ENCODE measurements around the gene KRTAP12-1.
"Not testable (repeated sequence)": the region's sequence is repeated elsewhere in the genome, so short reads cannot be mapped to it uniquely, and the experiment has no call there.

The KRTAP12-1 gene

GRCh38 chr21:44697172-44697810 is 15.3 kb upstream of the KRTAP12-1 start, which contains the start of gene KRTAP10-12:
KRTAP10-12 (plus strand) TSS chr21:44697172; CDS start chr21:44697202, 30 bp downstream.
- DNase-seq: not testable (repeated sequence)

DNA sequence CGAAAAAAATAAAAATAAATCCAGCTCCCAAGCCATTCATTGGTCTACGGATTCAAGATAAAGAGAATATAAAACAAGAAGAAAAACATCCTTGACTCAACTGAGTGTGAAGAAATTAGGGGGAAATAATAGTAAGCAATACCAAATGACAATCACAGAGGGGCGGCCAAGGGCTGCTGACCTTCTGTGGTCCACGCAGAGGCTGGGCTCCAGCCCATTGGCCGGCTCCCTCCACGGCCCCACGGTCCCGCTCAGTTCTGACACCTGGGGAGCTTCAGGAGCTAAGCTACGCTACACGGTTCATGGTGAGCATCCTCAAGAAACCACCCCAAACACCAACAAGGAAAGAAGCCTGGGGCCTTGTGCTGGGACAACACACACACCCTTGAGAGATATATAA is 14.6 kb upstream of the KRTAP12-1 start:
- no peak for DNase-seq

DNA sequence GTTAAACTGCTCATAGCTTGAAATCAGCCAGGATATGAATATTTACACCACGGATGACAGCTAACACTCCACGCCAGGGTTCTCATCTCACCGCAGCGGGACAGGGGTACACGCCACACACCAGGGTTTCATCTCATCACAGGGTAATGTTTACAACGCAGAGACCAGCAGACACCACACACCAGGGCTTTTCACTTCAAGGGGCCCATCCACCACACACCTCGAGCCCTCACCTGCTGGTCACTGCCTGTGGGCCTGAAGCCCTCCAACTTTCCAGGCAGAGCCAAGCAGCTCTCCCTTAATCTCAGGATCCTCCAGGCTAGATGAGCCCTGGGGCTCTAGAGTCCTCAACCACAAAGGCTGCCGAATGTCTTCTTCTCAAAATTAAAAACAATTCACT is 13.7 kb upstream of the KRTAP12-1 start:
- no peak for DNase-seq

DNA sequence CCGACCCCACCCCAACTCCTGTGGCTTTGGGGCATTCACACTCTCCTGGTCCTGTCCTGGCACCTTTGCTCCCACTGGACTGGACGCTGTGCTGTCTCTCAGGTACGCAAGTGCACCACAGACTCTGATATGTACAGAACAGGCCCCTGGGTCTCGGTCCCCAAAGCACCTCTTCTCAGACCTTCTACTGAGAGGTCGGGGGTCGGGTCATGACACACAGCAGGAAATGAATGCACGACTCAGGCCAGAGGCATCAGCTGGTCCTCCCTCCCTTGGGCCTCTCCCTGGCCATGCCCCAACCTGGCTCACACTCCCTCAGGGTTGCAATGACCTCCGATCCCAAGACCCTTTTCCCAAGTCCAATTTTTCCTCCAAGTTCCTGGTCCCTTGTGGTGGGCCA is 13.2 kb upstream of the KRTAP12-1 start:
- no peak for DNase-seq

GRCh38 chr21:44694776-44695175 is 12.8 kb upstream of the KRTAP12-1 start:
- no peak for DNase-seq

- DNase-seq: no peak
These were observed 11.0 kb upstream of the KRTAP12-1 start for GRCh38 chr21:44692798-44693512.

GRCh38 chr21:44691686-44692085 is 9.7 kb upstream of the KRTAP12-1 start:
- no peak for DNase-seq

DNA sequence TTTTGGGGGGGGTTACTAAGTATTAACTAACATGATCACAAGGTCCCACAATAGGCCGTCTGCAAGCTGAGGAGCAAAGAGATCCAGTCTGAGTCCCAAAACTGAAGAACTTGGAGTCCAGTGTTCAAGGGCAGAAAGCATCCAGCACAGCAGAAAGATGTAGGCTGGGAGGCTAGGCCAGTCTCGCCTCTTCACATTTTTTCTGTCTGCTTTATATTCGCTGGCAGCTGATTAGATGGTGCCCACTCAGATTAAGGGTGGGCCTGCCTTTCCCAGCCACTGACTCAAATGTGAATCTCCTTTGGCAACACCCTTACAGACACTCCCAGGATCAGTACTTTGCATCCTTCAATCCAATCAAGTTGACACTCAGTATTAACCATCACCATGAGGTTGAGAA is 7.8 kb upstream of the KRTAP12-1 start:
- DNase-seq: not testable (repeated sequence)

GRCh38 chr21:44687671-44688070 is 5.7 kb upstream of the KRTAP12-1 start:
- no peak for DNase-seq

GRCh38 chr21:44686843-44687561 is 5.0 kb upstream of the KRTAP12-1 start:
- no peak for DNase-seq

DNA sequence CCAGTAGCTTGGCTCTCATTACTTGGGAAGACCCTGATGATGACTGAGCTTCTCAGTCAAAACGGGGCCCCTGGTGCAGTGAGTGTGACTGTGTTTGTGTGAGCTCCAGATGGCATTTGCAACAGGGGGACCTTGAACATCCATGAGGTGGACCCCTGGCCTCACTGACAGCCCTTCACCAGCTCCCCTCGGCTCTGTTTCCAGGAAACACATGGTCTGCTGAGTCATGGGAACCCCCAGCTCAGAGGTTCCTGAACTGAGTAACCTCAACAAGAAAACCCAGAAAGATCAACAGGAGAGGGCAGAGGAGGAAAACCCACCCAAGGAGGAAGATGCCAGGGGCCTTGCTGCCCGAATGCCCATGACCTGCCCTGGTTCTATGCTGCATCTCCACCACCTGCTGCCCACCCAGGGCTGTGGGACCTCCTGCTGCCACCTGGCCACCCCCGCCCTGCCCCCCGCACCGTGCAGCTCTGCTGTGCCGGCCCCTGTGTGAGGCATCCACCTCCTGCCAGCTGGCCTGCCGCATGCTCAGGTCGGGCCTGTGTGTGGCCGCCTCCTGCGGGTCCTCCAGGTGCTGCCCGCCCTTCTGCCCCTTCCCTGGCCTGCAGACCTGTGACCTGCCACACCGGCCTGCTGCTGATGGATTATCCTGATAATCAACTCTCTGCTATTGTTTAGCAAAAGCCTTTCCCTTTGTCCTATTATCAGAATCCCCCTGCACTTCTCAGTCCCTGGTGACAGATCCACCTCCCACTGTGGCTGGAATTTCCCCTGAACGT is 4.2 kb upstream of the KRTAP12-1 start:
- DNase-seq: no peak

GRCh38 chr21:44685050-44685449 is 3.1 kb upstream of the KRTAP12-1 start:
- not testable (repeated sequence) for DNase-seq

DNA sequence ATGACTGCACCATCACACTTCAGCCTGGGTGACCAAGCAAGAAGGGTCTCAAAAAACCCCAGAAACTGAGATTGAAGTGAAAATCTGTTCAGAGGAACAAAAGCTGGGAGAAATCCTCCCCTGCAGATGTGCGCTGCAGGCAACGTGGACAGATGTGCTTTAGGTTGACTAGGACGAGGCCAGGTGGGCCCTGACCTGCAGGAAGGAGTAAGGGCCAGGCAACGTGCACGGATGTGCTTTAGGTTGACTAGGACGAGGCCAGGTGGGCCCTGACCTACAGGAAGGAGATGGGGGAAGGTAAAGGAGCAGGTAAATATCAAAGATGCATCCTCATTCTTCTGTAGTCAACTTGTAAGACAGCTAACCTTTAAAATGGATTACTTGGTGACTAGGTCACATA is 2.5 kb upstream of the KRTAP12-1 start:
- DNase-seq: no peak

- no peak for DNase-seq
These were observed 2.1 kb upstream of the KRTAP12-1 start for GRCh38 chr21:44684077-44684476.

DNA sequence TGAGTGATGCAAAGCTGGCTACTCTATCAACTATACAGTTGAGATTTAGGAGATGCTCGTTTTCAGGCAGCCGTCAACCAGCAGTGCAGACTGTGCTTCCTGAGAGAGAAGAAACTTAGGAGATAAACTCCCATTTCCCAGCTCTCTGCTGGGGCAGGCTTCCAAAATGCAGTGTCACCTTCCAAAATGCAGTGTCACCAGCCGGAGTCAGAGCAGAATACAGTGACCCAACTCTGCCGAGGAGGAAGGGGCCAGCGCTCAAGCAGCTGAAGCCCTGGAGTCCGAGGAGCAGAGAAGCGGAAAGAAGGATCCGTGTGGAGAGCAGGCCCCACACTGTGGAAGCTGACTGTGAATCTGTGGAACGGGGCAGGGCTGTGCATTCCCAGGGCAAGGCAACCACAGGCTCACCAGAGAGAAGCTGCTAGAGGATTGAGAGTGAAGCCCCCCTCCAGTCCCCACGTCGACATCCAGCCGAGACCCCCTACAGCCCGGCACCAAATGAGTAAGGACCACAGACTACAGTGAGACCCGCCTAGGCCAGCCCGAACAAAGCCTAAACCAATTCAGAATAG is 703 bp upstream of the KRTAP12-1 start:
- no peak for DNase-seq

DNA sequence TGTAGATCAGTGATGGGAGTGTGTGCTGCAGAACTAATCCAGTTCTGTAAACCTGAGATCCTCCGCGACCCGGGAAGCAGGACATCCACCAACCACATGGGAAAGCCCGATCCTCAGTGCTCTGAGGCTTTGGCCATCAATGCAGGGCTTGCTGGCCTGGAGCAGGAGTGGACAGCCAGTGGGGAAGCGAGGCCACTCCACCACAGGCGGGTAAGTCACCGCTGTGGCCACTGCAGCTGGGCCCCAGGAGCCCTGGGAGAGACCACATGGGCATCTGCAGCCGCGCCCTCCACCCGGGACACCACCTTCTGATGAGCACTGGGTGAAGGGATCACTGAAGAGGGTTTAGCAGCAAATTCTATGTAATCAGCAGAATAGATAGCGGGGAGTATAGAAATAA is 811 bp downstream of the KRTAP12-1 start:
- no peak for DNase-seq

DNA sequence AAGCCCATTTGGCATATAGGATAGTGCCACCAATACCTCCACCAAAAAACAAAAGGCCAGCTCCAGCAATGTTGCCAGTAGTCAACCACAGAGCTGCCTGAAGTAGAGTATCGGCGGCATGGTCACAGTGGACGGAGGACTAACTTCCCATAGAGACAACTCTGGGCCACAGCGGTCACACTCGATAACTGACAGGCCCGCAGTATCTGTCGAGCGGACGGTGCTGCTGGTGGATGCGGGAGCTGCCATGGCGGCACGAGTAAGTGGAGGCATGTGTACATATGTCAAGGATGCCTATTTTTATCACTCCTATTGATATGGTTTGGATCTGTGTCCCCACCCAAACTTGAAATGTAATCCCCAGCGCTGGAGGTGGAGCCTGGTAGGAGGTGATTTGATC is 4.1 kb downstream of the KRTAP12-1 start:
- DNase-seq: no peak

- DNase-seq: no peak
These were observed 10.1 kb downstream of the KRTAP12-1 start for GRCh38 chr21:44671911-44672310.

DNA sequence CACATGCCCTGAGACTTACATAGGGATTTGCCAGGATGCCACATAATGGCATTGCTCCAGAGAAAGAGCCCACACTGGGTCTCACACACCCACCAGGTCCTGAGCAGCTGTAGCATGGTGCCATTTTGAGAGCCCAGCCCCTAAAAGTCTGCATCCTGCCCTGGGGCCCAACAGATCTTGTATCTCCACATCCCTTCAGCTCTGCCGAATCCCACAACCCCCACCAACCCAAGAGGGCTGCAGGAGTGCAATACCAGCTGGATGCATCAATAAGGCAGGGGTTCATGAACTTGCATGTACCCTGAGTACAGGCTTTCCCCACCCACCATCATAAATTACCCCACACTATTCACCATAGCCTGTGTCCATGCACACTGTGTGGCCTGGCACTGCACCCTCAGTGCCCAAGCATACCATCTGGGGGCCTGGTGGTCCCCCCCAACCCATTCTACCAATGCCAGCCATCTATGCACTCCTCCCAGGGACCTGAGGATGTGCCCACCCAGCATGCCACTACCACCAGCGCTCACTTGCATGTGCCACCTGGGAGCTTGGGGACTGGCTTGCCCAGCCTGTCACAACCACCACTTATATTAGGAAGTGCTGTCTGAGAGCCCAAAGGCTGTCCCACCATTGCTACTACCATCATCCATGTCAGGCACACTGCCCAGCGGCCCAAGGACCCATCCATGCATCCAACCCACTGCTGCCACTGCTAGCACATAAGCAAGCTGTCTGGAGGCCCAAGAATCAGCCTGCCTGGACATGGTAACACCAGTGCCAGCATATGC is 11.1 kb downstream of the KRTAP12-1 start:
- DNase-seq: no peak

DNA sequence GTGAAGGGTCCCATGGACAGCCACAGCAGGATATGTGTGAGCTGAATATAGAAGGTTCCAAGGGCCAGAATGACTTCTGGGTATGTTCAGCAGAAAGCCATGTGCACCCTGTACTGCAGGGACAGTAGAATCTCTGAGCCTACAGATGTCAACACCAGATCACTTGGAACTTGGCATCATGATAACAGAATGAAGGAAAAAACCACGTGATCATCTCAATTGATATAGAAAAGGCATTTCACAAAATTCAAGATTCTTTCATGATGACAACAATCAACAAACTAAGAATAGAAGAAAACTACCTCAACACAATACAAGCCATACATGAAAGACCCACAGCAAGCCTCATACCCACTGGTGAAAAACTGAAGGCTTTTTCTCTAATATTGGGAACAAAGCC is 14.4 kb downstream of the KRTAP12-1 start:
- DNase-seq: no peak

DNA sequence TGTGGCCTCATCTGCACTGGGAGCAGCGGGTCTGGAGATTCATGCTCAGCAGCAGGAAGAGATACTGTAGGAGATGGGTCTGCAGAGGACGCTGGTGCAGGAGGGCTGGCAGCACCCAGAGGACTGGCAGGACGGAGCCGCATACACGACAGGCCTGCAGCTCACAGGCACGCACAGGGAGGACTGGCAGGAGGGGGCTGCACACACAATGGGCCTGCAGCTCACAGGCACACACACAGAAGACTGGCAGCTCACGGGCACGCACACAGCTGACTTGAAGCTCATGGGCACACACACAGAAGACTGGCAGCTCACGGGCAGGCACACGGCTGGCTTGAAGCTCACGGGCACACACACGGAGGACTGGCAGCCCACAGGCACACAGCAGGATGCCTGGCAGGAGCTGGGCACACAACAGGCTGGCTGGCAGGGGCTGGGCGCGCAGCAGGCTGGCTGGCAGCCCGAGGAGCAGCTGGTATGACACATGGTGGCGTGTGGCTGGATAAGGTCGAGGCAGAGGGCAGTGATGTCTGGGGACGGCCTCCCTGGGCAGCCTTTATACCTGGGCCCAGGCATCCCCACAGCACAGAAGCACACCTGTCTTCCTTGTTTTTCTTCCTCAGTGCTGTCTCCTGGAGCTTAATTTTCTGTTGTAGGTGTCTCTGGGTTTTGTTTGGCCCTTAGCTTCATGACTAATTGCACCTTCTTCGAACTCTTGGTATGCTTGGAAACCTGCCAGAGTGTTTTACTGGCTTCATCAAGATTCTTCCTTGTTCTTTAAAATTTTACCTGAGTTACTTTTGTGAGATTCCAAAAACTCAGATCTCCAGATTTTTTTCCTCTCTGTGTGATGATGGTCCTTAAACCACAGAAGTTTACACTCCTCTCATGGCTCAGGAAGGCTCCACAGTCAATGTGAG is 15.3 kb downstream of the KRTAP12-1 start, which contains the start of gene KRTAP12-2:
Gene KRTAP12-2 (minus strand): TSS at position 527 of the 920 bp plus-strand sequence. CDS start 41 bp downstream, at position 486.
- DNase-seq: no peak
